Stimulated activated CD8-positive, alpha-beta memory T cell treated with anti-CD3 and anti-CD28 coated beads, Interleukin-15, amount 100 ng/mL, for 24 hours (primary cell): ENCODE data around the gene SLC38A7.

ENCODE experiments used
- DNase-seq: peaks from one replicate; pipeline ENCODE4 v3.0.0-alpha.2; 2020; ENCODE audit warnings: low read depth

Gene SLC38A7

DNA sequence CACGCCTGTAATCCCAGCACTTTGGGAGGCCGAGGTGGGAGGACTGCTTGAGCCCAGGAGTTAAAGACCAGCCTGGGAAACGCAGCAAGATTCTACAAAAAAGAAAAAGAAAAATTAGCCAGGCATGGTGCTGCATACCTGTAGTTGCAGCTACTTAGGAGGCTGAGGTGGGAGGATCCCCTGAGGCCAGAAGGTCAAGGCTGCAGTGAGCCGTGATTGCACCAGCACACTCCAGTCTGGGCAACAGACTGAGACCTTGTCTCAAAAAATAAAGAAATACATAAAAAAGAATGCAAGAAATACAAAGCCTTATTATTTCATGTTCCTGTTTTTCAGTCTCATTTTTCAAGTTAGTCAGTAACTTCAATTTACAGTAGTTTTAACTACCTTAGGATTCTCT lies 49.1 kb downstream of the SLC38A7 start:
- no peak for DNase-seq

DNA sequence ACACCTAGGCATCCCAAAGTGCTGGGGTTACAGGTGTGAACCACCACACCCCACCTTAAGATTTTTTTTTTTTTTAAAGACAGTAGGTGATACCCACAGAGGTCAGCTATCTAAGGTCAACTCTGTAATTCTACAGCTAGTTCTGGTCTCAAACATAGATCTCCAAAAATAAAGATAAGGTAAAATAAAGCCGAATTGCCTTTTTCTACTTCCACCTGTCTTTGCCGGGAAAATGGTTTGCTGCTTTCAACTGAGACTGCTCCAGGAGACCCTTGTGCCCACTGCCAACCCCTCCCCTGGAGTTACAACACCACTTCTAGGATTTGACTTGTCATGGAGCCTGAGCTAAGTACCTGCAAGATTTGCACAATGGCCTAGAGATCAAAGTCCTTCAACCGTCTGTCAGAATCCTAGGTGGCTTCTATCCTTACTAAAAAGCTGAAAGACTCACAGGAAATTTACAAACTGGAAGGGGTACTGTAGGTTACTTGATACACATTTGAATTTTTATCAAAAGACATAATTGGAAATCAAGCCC lies 50.2 kb downstream of the SLC38A7 start:
- DNase-seq, result no peak

DNA sequence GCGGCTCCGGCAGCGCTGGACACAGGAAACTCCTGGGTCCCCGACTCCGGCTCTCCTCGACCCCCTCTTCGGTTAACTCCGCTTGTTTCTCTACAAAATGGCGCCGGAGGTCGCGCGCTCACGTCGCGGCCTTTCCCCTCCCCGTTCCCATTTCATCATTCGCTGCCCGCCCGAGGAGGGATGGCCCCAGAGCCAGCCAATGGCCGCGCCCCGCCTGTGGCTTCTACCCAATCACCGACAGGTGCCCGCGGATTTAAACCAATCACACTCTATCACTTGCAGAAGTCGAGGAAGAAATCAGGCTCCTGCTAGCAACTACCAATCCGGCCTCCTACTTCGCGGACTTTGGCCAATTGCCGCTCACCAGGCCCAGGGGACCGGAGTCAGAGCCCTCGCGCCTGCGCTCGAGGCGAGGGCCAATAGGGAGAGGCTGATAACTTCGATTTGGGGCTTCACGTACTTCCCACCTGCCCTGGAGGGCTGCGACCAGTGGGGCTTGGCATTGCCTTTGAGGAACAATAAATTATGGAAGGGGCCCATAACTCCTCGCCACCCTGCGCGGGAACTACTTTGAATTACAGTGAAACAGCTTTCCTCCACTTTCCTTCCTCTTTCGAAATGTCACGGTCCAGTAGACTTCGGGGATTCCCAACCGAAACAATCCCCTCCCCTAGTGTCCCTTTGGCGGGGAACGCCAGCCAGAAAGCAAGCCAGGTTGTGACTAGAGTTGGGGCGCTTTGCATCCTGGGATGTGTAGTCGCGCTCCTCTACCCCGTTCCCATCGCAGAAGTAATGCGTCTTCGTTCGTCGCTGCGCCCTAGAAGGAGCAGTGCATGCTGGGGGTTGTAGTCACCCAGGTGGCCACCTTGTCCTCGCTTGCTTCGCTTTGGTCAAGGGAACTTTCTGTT lies 54.6 kb downstream of the SLC38A7 start, which contains the start of gene CNOT1:
CNOT1 (minus strand) TSS at position 94 of the 908 bp plus-strand sequence. CDS start 30,489 bp downstream, outside the sequence.
- DNase-seq, result peak; percentile 88

DNA sequence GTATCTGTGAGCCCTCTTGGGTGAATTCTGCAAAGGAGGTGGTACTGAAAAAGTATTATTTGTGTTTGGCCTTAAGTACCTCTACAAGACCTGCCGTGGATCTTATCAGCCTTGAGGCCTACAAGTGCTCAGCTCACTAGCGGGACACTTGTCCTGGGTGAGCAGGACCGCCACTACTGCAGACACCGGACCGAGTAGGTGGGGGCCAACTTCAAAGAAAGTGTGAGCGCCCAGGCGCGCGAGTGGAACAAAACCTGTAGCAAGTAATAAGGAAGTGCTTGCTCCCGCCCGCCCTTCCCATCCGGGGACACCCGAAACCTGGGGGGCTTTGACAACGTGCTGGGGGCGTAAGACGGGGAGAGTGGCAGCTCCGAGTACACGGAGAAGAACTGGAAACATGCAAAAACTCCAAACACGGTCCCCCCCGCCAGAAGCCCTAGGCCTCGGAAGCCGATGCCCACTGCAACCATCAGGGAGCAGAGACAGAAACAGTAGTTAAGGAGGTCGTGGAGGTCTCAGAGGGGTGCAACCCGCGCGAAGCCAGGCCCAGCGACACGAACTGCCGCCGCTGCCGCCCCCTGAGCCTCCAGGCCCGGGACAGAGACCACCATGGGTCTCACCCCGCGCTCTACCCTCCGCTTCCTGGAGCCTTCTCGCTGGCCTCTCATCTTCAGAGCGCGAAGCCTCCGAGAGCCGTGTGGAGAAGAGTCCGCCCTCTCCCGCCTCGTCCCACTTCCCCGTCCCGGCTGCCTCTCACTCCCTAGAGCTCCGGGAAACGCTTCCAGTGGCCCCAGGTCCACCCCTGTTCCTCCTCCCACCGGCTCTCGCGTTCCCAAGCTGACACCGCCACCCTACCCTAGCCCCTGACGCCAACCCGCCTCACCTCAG lies 55.5 kb downstream of the SLC38A7 start:
- DNase-seq, result peak; percentile 20

DNA sequence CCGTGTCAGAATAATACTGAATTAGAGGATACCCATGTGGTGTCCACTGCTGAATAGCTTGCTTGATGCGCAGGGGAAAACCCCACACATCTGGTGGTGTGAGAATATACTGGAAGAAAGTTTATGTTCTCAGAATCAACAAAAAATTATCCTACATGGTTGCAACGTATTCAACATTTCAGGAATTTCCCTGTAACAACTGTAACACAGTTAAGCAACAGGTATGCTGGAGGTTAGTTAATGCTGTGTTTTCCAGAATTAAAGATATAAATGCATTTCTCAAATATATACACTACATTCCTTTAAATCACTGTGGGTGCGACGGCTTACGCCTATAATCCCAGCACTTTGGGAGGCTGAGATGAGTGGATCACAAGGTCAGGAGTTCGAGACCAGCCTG lies 60.4 kb downstream of the SLC38A7 start:
- DNase-seq, result no peak

DNA sequence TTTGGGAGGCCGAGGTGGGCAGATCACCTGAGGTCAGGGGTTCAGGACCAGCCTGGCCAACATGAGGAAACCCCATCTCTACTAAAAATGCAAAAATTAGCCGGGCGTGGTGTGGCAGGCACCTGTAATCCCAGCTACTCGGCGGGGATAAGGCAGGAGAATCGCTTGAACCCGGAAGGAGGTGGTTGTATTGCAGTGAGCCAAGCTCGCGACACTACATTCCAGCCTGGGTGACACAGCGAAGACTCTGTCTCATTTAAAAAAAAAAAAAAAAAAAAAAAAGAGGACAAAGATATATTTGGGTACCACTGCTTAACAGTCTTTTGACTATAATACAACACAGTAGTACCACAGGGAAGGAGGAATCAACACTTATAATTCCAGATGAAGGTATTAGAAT lies 64.2 kb downstream of the SLC38A7 start:
- no peak for DNase-seq

DNA sequence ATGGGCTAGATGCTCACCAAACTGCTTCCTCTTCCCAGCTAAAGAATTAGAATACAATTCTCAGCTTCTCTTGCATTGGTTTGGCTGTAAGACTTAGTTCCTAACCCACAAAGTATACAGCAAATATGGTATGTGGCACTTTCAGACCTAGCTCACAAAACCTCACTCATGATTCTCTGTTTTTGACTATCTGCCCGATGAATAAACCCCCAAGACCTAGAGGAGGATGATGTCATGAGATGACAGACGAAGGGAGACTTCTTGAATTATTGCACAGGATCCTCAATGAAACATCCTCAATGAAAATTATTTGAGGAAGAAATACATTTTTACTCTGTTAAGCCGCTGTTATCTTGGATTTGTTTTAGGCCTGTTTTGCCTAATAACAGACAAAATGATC lies 69.3 kb downstream of the SLC38A7 start:
- DNase-seq, result no peak
